ENCODE results near the gene SLC22A12. TPM values are rescaled to one million over a fixed set of nuclear protein-coding genes. Genes with fewer than 3 reads are reported as not detected.

SLC22A12 gene
- total and polyA plus RNA-seq, 2 donors (not counting 3 experiments of a cell fraction or from before 2014, with no cell fraction given) = not detected

DNA sequence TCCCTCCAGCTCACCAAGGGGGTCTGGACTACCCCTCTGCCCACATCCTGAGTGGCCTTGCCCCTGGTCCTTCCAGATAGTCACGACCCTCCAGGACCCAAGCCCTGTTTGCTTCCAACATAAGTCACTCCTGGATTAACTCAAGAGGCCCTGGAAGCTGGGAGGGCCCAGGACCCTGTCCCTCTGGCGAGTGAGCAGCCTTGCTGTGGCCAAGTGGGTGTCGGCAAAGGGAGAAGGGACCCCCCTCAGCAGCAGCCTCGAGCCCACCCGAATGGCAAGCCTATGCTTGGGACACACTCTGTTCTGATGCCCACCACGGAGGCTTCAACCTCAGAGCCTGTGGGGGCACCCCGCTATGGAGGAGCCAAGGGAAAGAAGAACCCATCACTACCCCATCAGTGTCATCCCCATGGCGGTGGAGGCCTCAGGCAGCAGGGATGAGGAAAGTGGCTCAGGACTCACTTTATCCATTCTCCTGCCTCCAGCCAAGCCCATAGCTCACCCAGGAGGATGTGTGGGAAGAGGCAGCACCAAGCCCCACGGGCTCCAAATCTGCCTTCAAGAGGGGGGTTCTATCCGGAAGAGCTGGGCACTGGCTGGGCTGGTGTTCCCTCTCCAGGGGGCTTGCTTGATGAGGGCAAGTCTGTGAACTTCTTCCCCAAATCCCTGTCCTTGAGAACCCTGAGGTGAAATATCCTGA, 12.5 kb downstream of the SLC22A12 start:
- dilution Hi-C loops (cut with MboI; ENCODE audit: extremely low pct_ligation_motif_present, low sequenced_read_pairs) = no loop called here
- no peak overlapping the region for H3K4me2 ChIP-seq (ENCODE audit: insufficient read depth, low read length)
- no peaks in the 10 kb centered on the region for H3K9me3 ChIP-seq (replicated peaks; ENCODE audit: control insufficient read depth, insufficient read depth, low read length)
- H3K9me1 ChIP-seq (replicated peaks; ENCODE audit: control insufficient read depth, extremely low read depth, insufficient read depth, low read length) = no peaks in the 10 kb centered on the region
- FAIRE-seq = no peak
- no peaks in the 10 kb centered on the region for H4K20me1 ChIP-seq (replicated peaks; ENCODE audit: control insufficient read depth, extremely low read depth, insufficient read depth, low read length)
- no peak overlapping the region for H3K9ac ChIP-seq (replicated peaks; ENCODE audit: extremely low read depth, insufficient read depth, low read length)
- intact Hi-C loops (cut with micrococcal nuclease) = no loop called here
- no peak overlapping the region for H3K4me3 ChIP-seq (replicated peaks in 1 of 3; ENCODE audit: insufficient read depth in 1 of 3, low read depth in 1 of 3, low read length in 3 of 3)
- H3K27ac ChIP-seq (ENCODE audit: insufficient read depth, low read depth, low read length) = no peak overlapping the region
- H3K79me2 ChIP-seq (ENCODE audit: control insufficient read depth, insufficient read depth, low read length) = no peaks in the 10 kb centered on the region
- peaks cover 2 to 6% of the 10 kb centered on the region in 2 experiments for H3K27me3 ChIP-seq (ENCODE audit: control insufficient read depth in 2 of 2, insufficient read depth in 2 of 2, low read length in 2 of 2)
- no TSS peak for BruUV-seq (replicated peaks)
- POLR2A ChIA-PET = no interaction called here
- no peak for DNase-seq (ENCODE audit: low read depth, low spot score)
- CTCF ChIA-PET = no interaction called here
- TF ChIP-seq GATA2 (IDR thresholded peaks at IDR 0.05; ENCODE audit: insufficient read depth, insufficient read length, low read depth, low read length) = no peak
- no peak for TF ChIP-seq POLR2AphosphoS5 (IDR thresholded peaks at IDR 0.05; ENCODE audit: insufficient read depth, low read depth, low read length)
- no peak for TF ChIP-seq JUN (IDR thresholded peaks at IDR 0.05; ENCODE audit: borderline replicate concordance, insufficient read depth, insufficient read length, low read depth)
- TF ChIP-seq POLR2A (IDR thresholded peaks at IDR 0.05; ENCODE audit: low read depth, low read length) = no peak
- TF ChIP-seq EZH2 (IDR thresholded peaks at IDR 0.05; ENCODE audit: borderline replicate concordance, low read depth, low read length, severe bottlenecking) = no peak
- TF ChIP-seq CTCF (IDR thresholded peaks at IDR 0.05; ENCODE audit: extremely low read depth in 1 of 2, insufficient read depth in 1 of 2, low read depth in 1 of 2, low read length in 2 of 2) = no peak
- no peak for TF ChIP-seq MYC (IDR thresholded peaks at IDR 0.05; ENCODE audit: low read depth, low read length)
- no peak for TF ChIP-seq FOS (IDR thresholded peaks at IDR 0.05; ENCODE audit: borderline replicate concordance, insufficient read depth, low read length)
- TF ChIP-seq, protein P1, sequence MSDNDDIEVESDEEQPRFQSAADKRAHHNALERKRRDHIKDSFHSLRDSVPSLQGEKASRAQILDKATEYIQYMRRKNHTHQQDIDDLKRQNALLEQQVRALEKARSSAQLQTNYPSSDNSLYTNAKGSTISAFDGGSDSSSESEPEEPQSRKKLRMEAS (IDR thresholded peaks at IDR 0.05; ENCODE audit: insufficient read depth, insufficient read length) = no peak
- H3K4me1 ChIP-seq (ENCODE audit: control insufficient read depth, extremely low read depth, insufficient read depth, low read length) = no peaks in the 10 kb centered on the region
- no peaks in the 10 kb centered on the region for H3K36me3 ChIP-seq (ENCODE audit: control insufficient read depth in 2 of 2, extremely low read depth in 1 of 2, insufficient read depth in 2 of 2, low read length in 2 of 2)
- H2AFZ ChIP-seq (ENCODE audit: low read depth, low read length) = no peak overlapping the region
